Muscle of leg (tissue), 11 donors: Measurements from ENCODE around the gene ACSS1. TPM values are rescaled to one million over a fixed set of nuclear protein-coding genes. Genes with fewer than 3 reads are reported as not detected.

Source experiments
- DNase-seq: peaks from one replicate; pipeline ENCODE4 v3.0.0; 2013
- H3K27ac ChIP-seq: one replicate; pipeline ENCODE4 v1.5.1; 2013; ENCODE audit warnings: mild to moderate bottlenecking, low read length, control low read depth
- H3K27me3 ChIP-seq: one replicate; pipeline ENCODE4 v1.6.1; 2013; ENCODE audit warnings: low read length; ENCODE audit not compliant: control insufficient read depth, insufficient read depth
- H3K36me3 ChIP-seq: one replicate; pipeline ENCODE4 v1.6.1; 2013; ENCODE audit warnings: low read length; ENCODE audit not compliant: control insufficient read depth, insufficient read depth
- H3K4me1 ChIP-seq: one replicate; pipeline ENCODE4 v1.6.1; 2013; ENCODE audit warnings: low read length; ENCODE audit not compliant: control insufficient read depth, insufficient read depth
- H3K4me3 ChIP-seq: one replicate; pipeline ENCODE4 v1.5.1; 2013; ENCODE audit warnings: low read length, control low read depth
- H3K9me3 ChIP-seq: replicated peaks from 2 replicates; pipeline ENCODE4 v1.6.1; 2013; ENCODE audit warnings: low read depth, low read length; ENCODE audit not compliant: control insufficient read depth
- WGBS: methylation state at CpG from one replicate; pipeline ENCODE4 v1.1.5; 2013; ENCODE audit warnings: missing lambda C conversion rate; ENCODE audit not compliant: insufficient coverage; 5-methylcytosine and 5-hydroxymethylcytosine counted together
- polyA plus RNA-seq, 8 donors: library from polyadenylated mRNA; unstranded; fragments of 120-200 nt; gene quantifications; one replicate each; pipeline versions ENCODE4 v1.2.1 to v1.2.3, GENCODE V29; 2013; ENCODE audit warnings: inconsistent platforms in 1 of 8, low replicate concordance in 1 of 8; ENCODE audit not compliant: insufficient read length in 8 of 8, insufficient read depth in 1 of 8
- total RNA-seq: library from RNA; stranded (reverse); fragments of 120-200 nt; gene quantifications from one replicate; pipeline ENCODE4 v1.2.4, GENCODE V29; 2013

ACSS1 gene
- total and polyA plus RNA-seq, 9 donors: 10.5 to 28.9 (median 21.2) TPM

- Histone ChIP-seq H3K9me3 (no peaks in the 10 kb centered on the region), H3K36me3 (peaks cover 39% of the 10 kb centered on the region), H3K27ac (no peak overlapping the region), H3K27me3 (no peaks in the 10 kb centered on the region), H3K4me1 (peaks cover 3% of the 10 kb centered on the region), H3K4me3 (no peak overlapping the region)
- 83% methylated on average over 10 of the region's 11 CpGs for WGBS
- no peak for DNase-seq
Observed at GRCh38 chr20:25022680-25023079, 35.3 kb downstream of the ACSS1 start.

- Histone ChIP-seq H3K36me3 (peaks cover 41% of the 10 kb centered on the region), H3K4me3 (no peak overlapping the region), H3K27me3 (no peaks in the 10 kb centered on the region), H3K27ac (no peak overlapping the region), H3K4me1 (peaks cover 3% of the 10 kb centered on the region), H3K9me3 (no peaks in the 10 kb centered on the region)
- WGBS: 93% methylated on average over 6 of the region's 6 CpGs
- no peak for DNase-seq
Observed at GRCh38 chr20:25021336-25021735, 36.6 kb downstream of the ACSS1 start.

GRCh38 chr20:25020901-25021301 is 37.0 kb downstream of the ACSS1 start:
- H3K4me1 ChIP-seq: peaks cover 3% of the 10 kb centered on the region
- no peak for DNase-seq
- H3K4me3 ChIP-seq: no peak overlapping the region
- no peak overlapping the region for H3K27ac ChIP-seq
- H3K27me3 ChIP-seq: no peaks in the 10 kb centered on the region
- no peaks in the 10 kb centered on the region for H3K9me3 ChIP-seq
- 91% methylated on average over 6 of the region's 6 CpGs for WGBS
- H3K36me3 ChIP-seq: peaks cover 41% of the 10 kb centered on the region

- H3K4me1 ChIP-seq: peaks cover under 1% of the 10 kb centered on the region
- H3K36me3 ChIP-seq: peaks cover 39% of the 10 kb centered on the region
- no peaks in the 10 kb centered on the region for H3K9me3 ChIP-seq
- H3K27me3 ChIP-seq: no peaks in the 10 kb centered on the region
- no peak overlapping the region for H3K4me3 ChIP-seq
- no peak for DNase-seq
- WGBS: 100% methylated on average over 3 of the region's 5 CpGs
- no peak overlapping the region for H3K27ac ChIP-seq
Observed at GRCh38 chr20:25020345-25020744, 37.6 kb downstream of the ACSS1 start.

GRCh38 chr20:25019381-25020155 is 38.4 kb downstream of the ACSS1 start:
- H3K27me3 ChIP-seq: no peaks in the 10 kb centered on the region
- no peaks in the 10 kb centered on the region for H3K9me3 ChIP-seq
- no peak overlapping the region for H3K27ac ChIP-seq
- H3K4me1 ChIP-seq: no peaks in the 10 kb centered on the region
- DNase-seq: no peak
- H3K4me3 ChIP-seq: no peak overlapping the region
- H3K36me3 ChIP-seq: peaks cover 39% of the 10 kb centered on the region
- WGBS: 90% methylated on average over 16 of the region's 16 CpGs

GRCh38 chr20:25018841-25019240 is 39.1 kb downstream of the ACSS1 start:
- Histone ChIP-seq H3K36me3 (peaks cover 45% of the 10 kb centered on the region), H3K27me3 (no peaks in the 10 kb centered on the region), H3K27ac (no peak overlapping the region), H3K4me1 (no peaks in the 10 kb centered on the region), H3K4me3 (no peak overlapping the region), H3K9me3 (no peaks in the 10 kb centered on the region)
- DNase-seq: no peak
- 84% methylated on average over 3 of the region's 6 CpGs for WGBS

GRCh38 chr20:25018425-25018824 is 39.5 kb downstream of the ACSS1 start:
- Histone ChIP-seq H3K4me1 (no peaks in the 10 kb centered on the region), H3K27me3 (no peaks in the 10 kb centered on the region), H3K9me3 (no peaks in the 10 kb centered on the region), H3K27ac (no peak overlapping the region), H3K4me3 (no peak overlapping the region), H3K36me3 (peaks cover 47% of the 10 kb centered on the region)
- no peak for DNase-seq
- WGBS: 80% methylated on average over 1 of the region's 2 CpGs

- H3K9me3 ChIP-seq: no peaks in the 10 kb centered on the region
- DNase-seq: no peak
- no peaks in the 10 kb centered on the region for H3K4me1 ChIP-seq
- no peak overlapping the region for H3K27ac ChIP-seq
- H3K27me3 ChIP-seq: no peaks in the 10 kb centered on the region
- no peak overlapping the region for H3K4me3 ChIP-seq
- WGBS: 40% methylated on average over 14 of the region's 14 CpGs
- H3K36me3 ChIP-seq: peaks cover 54% of the 10 kb centered on the region
Observed at GRCh38 chr20:25017257-25017803, 40.6 kb downstream of the ACSS1 start.

GRCh38 chr20:25016471-25016870 is 41.5 kb downstream of the ACSS1 start:
- Histone ChIP-seq H3K27me3 (no peaks in the 10 kb centered on the region), H3K9me3 (no peaks in the 10 kb centered on the region), H3K27ac (no peak overlapping the region), H3K36me3 (peaks cover 62% of the 10 kb centered on the region), H3K4me1 (no peaks in the 10 kb centered on the region), H3K4me3 (no peak overlapping the region)
- WGBS: 84% methylated on average over 5 of the region's 11 CpGs
- DNase-seq: no peak

- H3K27ac ChIP-seq: no peak overlapping the region
- peaks cover 62% of the 10 kb centered on the region for H3K36me3 ChIP-seq
- 78% methylated on average over 7 of the region's 11 CpGs for WGBS
- H3K4me1 ChIP-seq: no peaks in the 10 kb centered on the region
- DNase-seq: no peak
- no peaks in the 10 kb centered on the region for H3K9me3 ChIP-seq
- no peaks in the 10 kb centered on the region for H3K27me3 ChIP-seq
- H3K4me3 ChIP-seq: no peak overlapping the region
Observed at GRCh38 chr20:25015986-25016385, 42.0 kb downstream of the ACSS1 start.
